CD4-positive, alpha-beta T cell treated with Interleukin-21 for 1 hour (primary cell): ENCODE data around the gene ARL4D.
"Not testable (repeated sequence)": the region's sequence is repeated elsewhere in the genome, so short reads cannot be mapped to it uniquely, and the experiment has no call there.

Experiments
- DNase-seq: peaks from one replicate; pipeline ENCODE4 v3.0.0-alpha.2; 2020

ARL4D gene

GRCh38 chr17:43398724-43399595, at the start of gene ARL4D:
ARL4D (plus strand) TSS chr17:43398993; CDS start chr17:43399733, 740 bp downstream.
- DNase-seq = peak; percentile 88

- DNase-seq = no peak
Observed at GRCh38 chr17:43349142-43349541, 49.7 kb upstream of the ARL4D start.

GRCh38 chr17:43350888-43351361, 47.9 kb upstream of the ARL4D start:
- DNase-seq = no peak

GRCh38 chr17:43351691-43352090, 47.1 kb upstream of the ARL4D start:
- DNase-seq = no peak

- no peak for DNase-seq
Observed at GRCh38 chr17:43352579-43353331, 46.0 kb upstream of the ARL4D start.

GRCh38 chr17:43353393-43353792, 45.4 kb upstream of the ARL4D start:
- DNase-seq = no peak

GRCh38 chr17:43354371-43354770, 44.4 kb upstream of the ARL4D start:
- no peak for DNase-seq

GRCh38 chr17:43356450-43356849, 42.3 kb upstream of the ARL4D start:
- no peak for DNase-seq

GRCh38 chr17:43356999-43357398, 41.8 kb upstream of the ARL4D start:
- no peak for DNase-seq

GRCh38 chr17:43359469-43360110, 39.2 kb upstream of the ARL4D start:
- no peak for DNase-seq

GRCh38 chr17:43360376-43360738, 38.4 kb upstream of the ARL4D start:
- DNase-seq = peak; percentile 91

- DNase-seq = peak; percentile 98
Observed at GRCh38 chr17:43360739-43361505, 37.9 kb upstream of the ARL4D start.

GRCh38 chr17:43363181-43363925, 35.4 kb upstream of the ARL4D start:
- no peak for DNase-seq

GRCh38 chr17:43363926-43364285, 34.9 kb upstream of the ARL4D start:
- DNase-seq = no peak

GRCh38 chr17:43365356-43365755, 33.4 kb upstream of the ARL4D start:
- no peak for DNase-seq

GRCh38 chr17:43365921-43366320, 32.9 kb upstream of the ARL4D start:
- not testable (repeated sequence) for DNase-seq

GRCh38 chr17:43366891-43367736, 31.7 kb upstream of the ARL4D start:
- no peak for DNase-seq

- DNase-seq = peak; percentile 78
Observed at GRCh38 chr17:43367737-43368242, 31.0 kb upstream of the ARL4D start.

GRCh38 chr17:43368740-43369506, 29.9 kb upstream of the ARL4D start:
- DNase-seq = peak; percentile 67

- DNase-seq = no peak
Observed at GRCh38 chr17:43369986-43370385, 28.8 kb upstream of the ARL4D start.
